Measurements from ENCODE around the gene AIPL1. TPM values are rescaled to one million over a fixed set of nuclear protein-coding genes. Genes with fewer than 3 reads are reported as not detected.

Gene AIPL1
- total RNA-seq, 1 experiment from 2014 or later: 0.46 TPM

- TF ChIP-seq IRF1 (CRISPR knock-in tag; IDR thresholded peaks at IDR 0.05): no peak
- TF ChIP-seq USF2 (CRISPR knock-in tag; IDR thresholded peaks at IDR 0.05): peak; percentile 59; the same call in 1 of the 2 replicates
- TF ChIP-seq E2F5 (CRISPR knock-in tag; IDR thresholded peaks at IDR 0.05): peak; percentile 98
- peak; percentile 94 for TF ChIP-seq FOXP4 (CRISPR knock-in tag; IDR thresholded peaks at IDR 0.05)
- peak; percentile 84 for TF ChIP-seq FOXK1 (CRISPR knock-in tag; IDR thresholded peaks at IDR 0.05)
- peak; percentile 48; the same call in 1 of the 2 replicates for TF ChIP-seq RELA (CRISPR knock-in tag; IDR thresholded peaks at IDR 0.05; ENCODE audit: borderline replicate concordance)
- TF ChIP-seq ERG (CRISPR knock-in tag; IDR thresholded peaks at IDR 0.05): no peak
Measured at GRCh38 chr17:6443692-6444570, 9.0 kb upstream of the AIPL1 start, which contains the start of gene PIMREG (continued).

- ATAC-seq: no peak
- Mint-ChIP-seq H3K36me3 (peaks cover 28% of the 10 kb centered on the region), H3K27me3 (ENCODE audit: low read depth) (no peaks in the 10 kb centered on the region; the same call in 1 of the 2 replicates), H3K4me3 (peak overlapping the region; percentile 99; the same call in 1 of the 2 replicates), H3K9me3 (peaks cover 23% of the 10 kb centered on the region), H3K27ac (no peak overlapping the region), H3K4me1 (peaks cover 52% of the 10 kb centered on the region)
- CTCF ChIA-PET: no interaction called here
- no peak for TF ChIP-seq ZNF281 (CRISPR knock-in tag; IDR thresholded peaks at IDR 0.05)
- no peak for TF ChIP-seq IRF2 (CRISPR knock-in tag; IDR thresholded peaks at IDR 0.05; ENCODE audit: borderline replicate concordance, low read depth)
- TF ChIP-seq ZNF232 (CRISPR knock-in tag; IDR thresholded peaks at IDR 0.05): no peak
- no peak for TF ChIP-seq NR1H2 (CRISPR knock-in tag; IDR thresholded peaks at IDR 0.05)
- no peak for TF ChIP-seq ZNF396 (CRISPR knock-in tag; IDR thresholded peaks at IDR 0.05; ENCODE audit: borderline replicate concordance)
- TF ChIP-seq TCF7 (CRISPR knock-in tag; IDR thresholded peaks at IDR 0.05; ENCODE audit: low read depth): no peak
- TF ChIP-seq GTF2I (CRISPR knock-in tag; conservative IDR thresholded peaks at IDR 0.05): 0 out of 2 replicates have a peak, but pooled peaks have one; percentile 69
- no peak for TF ChIP-seq RORB (CRISPR knock-in tag; IDR thresholded peaks at IDR 0.05)
- no peak for DNase-seq (ENCODE audit: low spot score)
- POLR2A ChIA-PET: interaction anchor here (2.1 kb wide), 1 partner anchor 11 kb away, joined by 24 read pairs; no protein-coding TSS in a partner anchor
Measured at GRCh38 chr17:6442775-6443174, 7.9 kb upstream of the AIPL1 start.

Data from WTC11 (cell line).